K562 (cell line): ENCODE results near the gene CNNM3. TPM values are rescaled to one million over a fixed set of nuclear protein-coding genes. Genes with fewer than 3 reads are reported as not detected.

Experiments used
- ARID1B ChIP-seq: fragments of 450-650 bp; IDR thresholded peaks from 2 replicates; pipeline ENCODE4 v1.6.1; 2016; ENCODE audit warnings: antibody characterized with exemption, mild to moderate bottlenecking, inconsistent platforms
- BRF2 ChIP-seq: IDR thresholded peaks from 3 replicates; pipeline ENCODE4 v1.6.1; 2011; ENCODE audit warnings: borderline replicate concordance, mild to moderate bottlenecking; ENCODE audit not compliant: insufficient read length, insufficient read depth
- CUX1 ChIP-seq: fragments of 200-800 bp; sonication (Bioruptor generic); IDR thresholded peaks from 2 replicates; pipeline ENCODE4 v1.6.1; 2016; ENCODE audit warnings: missing genetic modification characterization, missing compliant biosample characterization
- ID3 ChIP-seq, 2 experiments: fragments of 250-450 bp in 1 of 2; fragments of 450-650 bp in 1 of 2; sonication (Bioruptor Pico) in 1 of 2; IDR thresholded peaks; 2 replicates each; pipeline versions ENCODE4 v1.6.1 to v1.8.0; 2016 to 2021; ENCODE audit warnings: mild to moderate bottlenecking in 2 of 2, moderate library complexity in 2 of 2, missing compliant biosample characterization in 1 of 2, missing genetic modification characterization in 1 of 2
- MEF2A ChIP-seq: IDR thresholded peaks from 2 replicates; pipeline ENCODE4 v1.6.1; 2011; ENCODE audit warnings: low read depth, mild to moderate bottlenecking, low read length, moderate library complexity; ENCODE audit not compliant: control insufficient read depth
- MYBL2 ChIP-seq, 2 experiments: fragments of 450-650 bp in 1 of 2; sonication (generic) in 1 of 2; formaldehyde crosslinking in 1 of 2; IDR thresholded peaks; 2 replicates each; pipeline versions ENCODE4 v1.6.1 to v1.8.1; 2017 to 2022; ENCODE audit warnings: borderline replicate concordance in 1 of 2, inconsistent platforms in 1 of 2, low read depth in 1 of 2, mild to moderate bottlenecking in 1 of 2, missing genetic modification reagents in 1 of 2, moderate library complexity in 1 of 2
- POLR2AphosphoS5 ChIP-seq: IDR thresholded peaks from 2 replicates; pipeline ENCODE4 v1.6.1; 2011; ENCODE audit warnings: mild to moderate bottlenecking, low read depth, low read length, moderate library complexity; ENCODE audit not compliant: control insufficient read depth, insufficient read depth
- ZBTB33 ChIP-seq: sonication (generic); formaldehyde crosslinking; IDR thresholded peaks from 2 replicates; pipeline ENCODE4 v1.8.1; 2023; ENCODE audit warnings: mild to moderate bottlenecking, missing genetic modification reagents
- ZBTB34 ChIP-seq: fragments of 250-450 bp; sonication (Bioruptor Pico); IDR thresholded peaks from 2 replicates; pipeline ENCODE4 v1.8.0; 2021; ENCODE audit warnings: mild to moderate bottlenecking, moderate library complexity
- ZNF316 ChIP-seq: fragments of 450-650 bp; IDR thresholded peaks from 2 replicates; pipeline ENCODE4 v1.6.1; 2016
- ZNF740 ChIP-seq, 3 experiments: fragments of 200-800 bp in 1 of 3; sonication (Bioruptor generic) in 1 of 3; sonication (generic) in 1 of 3; formaldehyde crosslinking in 1 of 3; IDR thresholded peaks; 2 replicates each; pipeline versions ENCODE4 v1.6.1 to v1.8.0; 2016 to 2022; ENCODE audit warnings: mild to moderate bottlenecking in 2 of 3, missing compliant biosample characterization in 2 of 3, missing genetic modification characterization in 2 of 3, missing genetic modification reagents in 1 of 3
- polyA plus RNA-seq, 8 experiments: library from polyadenylated mRNA; depleted of rRNA in 4 of 8; stranded (reverse) in 5 of 8; unstranded in 3 of 8; fragments of >200 nt; fragmentation: Nextera tagmentation in 2 of 8; fragmentation: Illumina TruSeq in 1 of 8; extraction: Ambion mirVana in 2 of 8; extraction: Trizol in 1 of 8; gene quantifications; 2 replicates each; pipeline versions ENCODE4 v1.2.1 to v1.2.3, GENCODE V29; 2011 to 2014; ENCODE audit warnings: inconsistent platforms in 1 of 8, missing spikeins in 1 of 8
- total RNA-seq, 7 experiments: library from RNA; depleted of rRNA in 6 of 7; stranded (reverse); fragments of >200 nt in 6 of 7; fragmentation: Illumina TruSeq in 2 of 7; extraction: Trizol in 2 of 7; gene quantifications; 2 replicates each; pipeline versions ENCODE4 v1.2.1 to v1.2.3, GENCODE V29; 2011 to 2021; ENCODE audit warnings: low replicate concordance in 1 of 7
- TF ChIP-seq, protein P1 (sequence below): sonication (generic); formaldehyde crosslinking; IDR thresholded peaks from 2 replicates; pipeline ENCODE4 v1.8.1; 2022; ENCODE audit warnings: missing genetic modification reagents

Gene CNNM3
- total and polyA plus RNA-seq, 9 of the 15 experiments (the other 6 are each of a cell fraction or from before 2014, with no cell fraction given), result 1.4 to 16.9 (median 6.5) TPM

GRCh38 chr2:96882230-96882629, 66.2 kb downstream of the CNNM3 start (continued):
- TF ChIP-seq ZNF740 (CRISPR knock-in tag; IDR thresholded peaks at IDR 0.05) (0 out of 2 replicates have a peak, but pooled peaks have one; percentile 31), ZNF740 (tag; IDR thresholded peaks at IDR 0.05) (no peak), MYBL2 (IDR thresholded peaks at IDR 0.05; ENCODE audit: low read depth) (no peak), MYBL2 (CRISPR knock-in tag; IDR thresholded peaks at IDR 0.05; ENCODE audit: borderline replicate concordance) (no peak), CUX1 (CRISPR knock-in tag) (no peak), POLR2AphosphoS5 (no peak), ARID1B (no peak), ZNF316 (no peak), ZBTB33 (CRISPR knock-in tag) (peak; percentile 98), MEF2A (no peak), BRF2 (no peak), ID3 (CRISPR knock-in tag; IDR thresholded peaks at IDR 0.05) (no peak), ID3 (tag; IDR thresholded peaks at IDR 0.05) (no peak), ZBTB34 (no peak)
- TF ChIP-seq, protein P1, sequence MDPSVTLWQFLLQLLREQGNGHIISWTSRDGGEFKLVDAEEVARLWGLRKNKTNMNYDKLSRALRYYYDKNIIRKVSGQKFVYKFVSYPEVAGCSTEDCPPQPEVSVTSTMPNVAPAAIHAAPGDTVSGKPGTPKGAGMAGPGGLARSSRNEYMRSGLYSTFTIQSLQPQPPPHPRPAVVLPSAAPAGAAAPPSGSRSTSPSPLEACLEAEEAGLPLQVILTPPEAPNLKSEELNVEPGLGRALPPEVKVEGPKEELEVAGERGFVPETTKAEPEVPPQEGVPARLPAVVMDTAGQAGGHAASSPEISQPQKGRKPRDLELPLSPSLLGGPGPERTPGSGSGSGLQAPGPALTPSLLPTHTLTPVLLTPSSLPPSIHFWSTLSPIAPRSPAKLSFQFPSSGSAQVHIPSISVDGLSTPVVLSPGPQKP (CRISPR knock-in tag), result no peak
